Stimulated activated effector memory CD8-positive, alpha-beta T cell treated with anti-CD3 and anti-CD28 coated beads, Interleukin-12 subunit alpha, Interleukin-12 subunit beta, amount 100 ng/mL, for 72 hours (primary cell): ENCODE data around the gene FANCC.

Source experiments
- ATAC-seq: fragments of 150-1000 bp; cut with Tn5 transposase; 2 replicates; pipeline ENCODE4 v1.10.0; 2021
- DNase-seq, 2 donors: peaks; one replicate each; pipeline ENCODE4 v3.0.0; 2021 to 2022; ENCODE audit warnings: low spot score in 2 of 2
- H3K27ac Mint-ChIP-seq: one replicate; pipeline ENCODE4 v1.8.0; 2022; ENCODE audit warnings: mild to moderate bottlenecking, mixed read lengths
- H3K36me3 Mint-ChIP-seq: one replicate; pipeline ENCODE4 v1.8.0; 2022; ENCODE audit warnings: mild to moderate bottlenecking, mixed read lengths
- H3K4me1 Mint-ChIP-seq: one replicate; pipeline ENCODE4 v1.8.0; 2022; ENCODE audit warnings: mixed read lengths
- H3K4me3 Mint-ChIP-seq: one replicate; pipeline ENCODE4 v1.8.0; 2022; ENCODE audit warnings: mild to moderate bottlenecking, mixed read lengths
- H3K9me3 Mint-ChIP-seq: one replicate; pipeline ENCODE4 v1.8.0; 2022; ENCODE audit warnings: mixed read lengths

Gene FANCC

GRCh38 chr9:95181226-95181818 is 136.2 kb downstream of the FANCC start:
- ATAC-seq (no peak), DNase-seq (no peak)
- H3K36me3 Mint-ChIP-seq, result no peaks in the 10 kb centered on the region
- H3K27ac Mint-ChIP-seq, result no peak overlapping the region
- H3K4me1 Mint-ChIP-seq, result peaks cover 4% of the 10 kb centered on the region
- H3K9me3 Mint-ChIP-seq, result no peaks in the 10 kb centered on the region
- no peak overlapping the region for H3K4me3 Mint-ChIP-seq

GRCh38 chr9:95177617-95178016 is 139.9 kb downstream of the FANCC start:
- ATAC-seq, result no peak
- Mint-ChIP-seq H3K4me3 (no peak overlapping the region), H3K27ac (peak overlapping the region; percentile 30), H3K9me3 (no peaks in the 10 kb centered on the region), H3K36me3 (no peaks in the 10 kb centered on the region), H3K4me1 (no peaks in the 10 kb centered on the region)
- DNase-seq, result no peak

- Mint-ChIP-seq H3K4me3 (no peak overlapping the region), H3K9me3 (no peaks in the 10 kb centered on the region), H3K27ac (no peak overlapping the region), H3K36me3 (no peaks in the 10 kb centered on the region), H3K4me1 (no peaks in the 10 kb centered on the region)
- no peak for ATAC-seq
- no peak for DNase-seq
Observed at GRCh38 chr9:95176755-95177319, 140.7 kb downstream of the FANCC start.

GRCh38 chr9:95175523-95175922 is 142.0 kb downstream of the FANCC start:
- no peaks in the 10 kb centered on the region for H3K36me3 Mint-ChIP-seq
- H3K9me3 Mint-ChIP-seq, result no peaks in the 10 kb centered on the region
- no peak overlapping the region for H3K4me3 Mint-ChIP-seq
- peaks cover 6% of the 10 kb centered on the region for H3K4me1 Mint-ChIP-seq
- ATAC-seq (no peak), DNase-seq (no peak)
- H3K27ac Mint-ChIP-seq, result no peak overlapping the region

- Mint-ChIP-seq H3K27ac (no peak overlapping the region), H3K4me3 (no peak overlapping the region), H3K4me1 (peaks cover 6% of the 10 kb centered on the region), H3K36me3 (no peaks in the 10 kb centered on the region), H3K9me3 (no peaks in the 10 kb centered on the region)
- no peak for DNase-seq
- no peak for ATAC-seq
Observed at GRCh38 chr9:95174038-95174437, 143.5 kb downstream of the FANCC start.

- Mint-ChIP-seq H3K4me3 (no peak overlapping the region), H3K4me1 (peaks cover 18% of the 10 kb centered on the region), H3K27ac (no peak overlapping the region), H3K36me3 (peaks cover 5% of the 10 kb centered on the region), H3K9me3 (no peaks in the 10 kb centered on the region)
- DNase-seq (no peak), ATAC-seq (no peak)
Observed at GRCh38 chr9:95171596-95171995, 145.9 kb downstream of the FANCC start.

- DNase-seq (no peak), ATAC-seq (peak; percentile 87)
- Mint-ChIP-seq H3K4me3 (no peak overlapping the region), H3K27ac (peak overlapping the region; percentile 5), H3K9me3 (no peaks in the 10 kb centered on the region), H3K36me3 (peaks cover 5% of the 10 kb centered on the region), H3K4me1 (peaks cover 18% of the 10 kb centered on the region)
Observed at GRCh38 chr9:95171001-95171400, 146.5 kb downstream of the FANCC start.

- Mint-ChIP-seq H3K9me3 (no peaks in the 10 kb centered on the region), H3K27ac (peak overlapping the region; percentile 6), H3K36me3 (peaks cover 5% of the 10 kb centered on the region), H3K4me1 (peaks cover 18% of the 10 kb centered on the region), H3K4me3 (no peak overlapping the region)
- peak; percentile 62 to 87 for DNase-seq
- ATAC-seq, result peak; percentile 94
Observed at GRCh38 chr9:95167998-95168397, 149.5 kb downstream of the FANCC start.

- H3K27ac Mint-ChIP-seq, result no peak overlapping the region
- peaks cover 5% of the 10 kb centered on the region for H3K36me3 Mint-ChIP-seq
- no peak for DNase-seq
- peaks cover 11% of the 10 kb centered on the region for H3K4me1 Mint-ChIP-seq
- no peak for ATAC-seq
- no peak overlapping the region for H3K4me3 Mint-ChIP-seq
- H3K9me3 Mint-ChIP-seq, result no peaks in the 10 kb centered on the region
Observed at GRCh38 chr9:95165004-95165403, 152.5 kb downstream of the FANCC start.

GRCh38 chr9:95157481-95158151 is 159.9 kb downstream of the FANCC start:
- H3K9me3 Mint-ChIP-seq, result no peaks in the 10 kb centered on the region
- H3K4me1 Mint-ChIP-seq, result peaks cover 9% of the 10 kb centered on the region
- no peak for ATAC-seq
- H3K27ac Mint-ChIP-seq, result no peak overlapping the region
- H3K36me3 Mint-ChIP-seq, result no peaks in the 10 kb centered on the region
- no peak for DNase-seq
- no peak overlapping the region for H3K4me3 Mint-ChIP-seq

GRCh38 chr9:95156074-95156473 is 161.4 kb downstream of the FANCC start:
- no peak overlapping the region for H3K4me3 Mint-ChIP-seq
- no peak for DNase-seq
- H3K27ac Mint-ChIP-seq, result no peak overlapping the region
- H3K4me1 Mint-ChIP-seq, result peaks cover 9% of the 10 kb centered on the region
- no peaks in the 10 kb centered on the region for H3K36me3 Mint-ChIP-seq
- no peak for ATAC-seq
- H3K9me3 Mint-ChIP-seq, result no peaks in the 10 kb centered on the region

- ATAC-seq (no peak), DNase-seq (no peak)
- Mint-ChIP-seq H3K27ac (peak overlapping the region; percentile 14), H3K4me3 (no peak overlapping the region), H3K9me3 (no peaks in the 10 kb centered on the region), H3K4me1 (peaks cover 9% of the 10 kb centered on the region), H3K36me3 (no peaks in the 10 kb centered on the region)
Observed at GRCh38 chr9:95155220-95155619, 162.3 kb downstream of the FANCC start.

- Mint-ChIP-seq H3K27ac (no peak overlapping the region), H3K4me3 (no peak overlapping the region), H3K36me3 (no peaks in the 10 kb centered on the region), H3K4me1 (peaks cover 9% of the 10 kb centered on the region), H3K9me3 (no peaks in the 10 kb centered on the region)
- ATAC-seq (no peak), DNase-seq (no peak)
Observed at GRCh38 chr9:95150903-95151302, 166.6 kb downstream of the FANCC start.

- Mint-ChIP-seq H3K36me3 (no peaks in the 10 kb centered on the region), H3K9me3 (no peaks in the 10 kb centered on the region), H3K4me3 (no peak overlapping the region), H3K27ac (no peak overlapping the region), H3K4me1 (no peaks in the 10 kb centered on the region)
- DNase-seq (no peak), ATAC-seq (no peak)
Observed at GRCh38 chr9:95148208-95148520, 169.3 kb downstream of the FANCC start.

- no peak overlapping the region for H3K4me3 Mint-ChIP-seq
- H3K4me1 Mint-ChIP-seq, result no peaks in the 10 kb centered on the region
- no peaks in the 10 kb centered on the region for H3K36me3 Mint-ChIP-seq
- H3K27ac Mint-ChIP-seq, result no peak overlapping the region
- ATAC-seq (no peak), DNase-seq (no peak)
- no peaks in the 10 kb centered on the region for H3K9me3 Mint-ChIP-seq
Observed at GRCh38 chr9:95147452-95148207, 169.9 kb downstream of the FANCC start.
